Activated CD4-positive, alpha-beta T cell treated with anti-CD3 and anti-CD28 coated beads, Interleukin-2, amount 50 U/mL, for 16 hours (primary cell): ENCODE measurements around the gene GARRE1.

Source experiments
- DNase-seq: peaks from one replicate; pipeline ENCODE4 v3.0.0-alpha.2; 2020

Gene GARRE1

DNA sequence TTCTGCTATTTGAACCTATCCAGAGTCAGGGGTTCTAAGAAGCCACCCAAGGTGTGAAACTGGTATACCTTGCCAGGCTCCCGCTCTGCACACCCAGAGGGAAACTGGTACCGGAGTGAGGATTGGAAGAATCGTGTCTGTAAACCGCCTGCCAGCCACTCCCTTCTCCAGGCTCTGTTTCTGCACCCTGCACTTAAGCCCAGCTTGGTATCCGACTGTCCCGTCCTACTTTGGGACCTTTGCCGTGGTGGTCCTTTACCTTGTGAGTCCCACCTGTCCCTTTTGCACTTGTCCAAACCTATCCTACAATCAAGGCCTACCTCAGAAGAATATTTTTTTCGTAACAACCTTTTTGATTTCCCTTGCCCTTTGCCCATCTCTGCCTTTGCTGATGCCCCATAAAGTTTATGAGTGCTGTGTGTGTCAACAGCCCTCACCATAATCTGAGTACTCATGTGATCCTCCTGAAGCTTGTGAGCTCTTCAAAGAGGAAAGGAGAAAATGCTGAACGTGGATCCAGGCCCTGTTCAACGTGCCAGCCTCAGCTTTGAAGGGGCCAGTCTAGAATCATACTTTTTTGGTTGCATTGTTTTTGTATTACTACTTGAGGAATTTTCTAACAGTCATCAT lies 44.7 kb downstream of the GARRE1 start:
- no peak for DNase-seq

DNA sequence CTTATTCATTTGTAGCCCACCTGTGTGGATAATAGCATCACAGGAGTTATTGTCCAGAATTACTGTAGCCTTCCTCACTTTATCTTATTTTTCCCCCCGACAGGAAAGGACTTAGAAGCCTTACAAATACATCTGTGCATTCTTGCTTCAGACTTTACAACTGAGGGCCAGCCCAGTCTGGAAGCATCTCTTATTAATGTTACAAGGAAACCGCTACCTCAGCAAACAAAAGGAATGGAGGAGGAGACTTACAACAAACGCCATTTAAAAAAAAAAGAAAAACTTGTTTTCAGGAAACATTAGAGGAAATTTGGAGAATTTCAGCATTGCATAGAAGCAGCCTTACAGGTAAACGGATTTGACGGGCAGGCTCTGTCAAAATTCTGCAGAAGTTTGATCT lies 45.2 kb downstream of the GARRE1 start:
- DNase-seq, result no peak

DNA sequence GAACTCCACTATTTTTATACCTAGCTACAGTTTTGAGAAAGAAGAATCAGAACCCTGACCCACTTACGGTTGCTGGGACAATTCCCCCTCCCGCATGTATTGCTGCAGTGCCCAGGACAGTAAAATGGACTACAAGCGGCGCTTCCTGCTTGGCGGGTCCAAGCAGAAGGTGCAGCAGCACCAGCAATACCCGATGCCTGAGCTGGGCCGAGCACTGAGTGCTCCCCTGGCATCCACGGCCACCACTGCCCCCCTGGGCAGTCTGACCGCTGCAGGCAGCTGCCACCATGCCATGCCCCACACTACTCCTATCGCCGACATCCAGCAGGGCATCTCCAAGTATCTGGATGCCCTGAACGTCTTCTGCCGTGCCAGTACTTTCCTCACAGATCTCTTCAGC lies 46.0 kb downstream of the GARRE1 start:
- DNase-seq, result no peak

- no peak for DNase-seq
Measured at GRCh38 chr19:34300962-34301361, 46.6 kb downstream of the GARRE1 start.
